ENCODE results near the gene ERN1. TPM values are rescaled to one million over a fixed set of nuclear protein-coding genes. Genes with fewer than 3 reads are reported as not detected.

Gene ERN1
- total and polyA plus RNA-seq, 2 of the 8 experiments (the other 6 are each of a cell fraction or from before 2014, with no cell fraction given): 1.8 to 3.9 TPM

GRCh38 chr17:64154313-64154695 lies 24.4 kb upstream of the ERN1 start:
- no peak overlapping the region for H3K23ac ChIP-seq (ENCODE audit: insufficient read length)
- H3K56ac ChIP-seq (replicated peaks; ENCODE audit: insufficient read length, low read depth, low read length): no peak overlapping the region
- WGBS, 2 experiments (ENCODE audit: extremely low coverage in 1 of 2, insufficient coverage in 1 of 2, insufficient read length in 1 of 2, insufficient replicate concordance in 2 of 2, low coverage in 1 of 2, low lambda C conversion rate in 2 of 2, missing lambda C conversion rate in 1 of 2): 87% methylated on average over 4 of the region's 4 CpGs; no CpG with 5 or more reads in 1 of the 2 experiments
- H3K4ac ChIP-seq (replicated peaks; ENCODE audit: insufficient read length, low read depth, low read length): no peak overlapping the region
- H4K91ac ChIP-seq (replicated peaks; ENCODE audit: insufficient read length, low read length): no peak overlapping the region
- FAIRE-seq (no peak), DNase-seq (ENCODE audit: low read depth in 1 of 2, low spot score in 2 of 2) (no peak)
- H3K4me2 ChIP-seq (ENCODE audit: insufficient read depth in 1 of 2, low read depth in 2 of 2, low read length in 2 of 2): no peak overlapping the region
- H3K79me2 ChIP-seq (ENCODE audit: control insufficient read depth in 1 of 2, insufficient read depth in 2 of 2, low read length in 2 of 2): no peaks in the 10 kb centered on the region
- H3K9me3 ChIP-seq (ENCODE audit: insufficient read depth in 2 of 2, low read depth in 1 of 2, low read length in 1 of 2): no peaks in the 10 kb centered on the region
- H3K23me2 ChIP-seq (ENCODE audit: low read depth, low read length): no peaks in the 10 kb centered on the region; the same call in 1 of the 2 replicates
- H2BK20ac ChIP-seq (ENCODE audit: low read length): no peak overlapping the region
- no peaks in the 10 kb centered on the region for H3K27me3 ChIP-seq (replicated peaks in 1 of 4; ENCODE audit: control insufficient read depth in 3 of 4, extremely low read depth in 1 of 4, insufficient read depth in 3 of 4, low read length in 3 of 4)
- H3K36me3 ChIP-seq (ENCODE audit: control insufficient read depth in 2 of 4, insufficient read depth in 4 of 4, low read length in 3 of 4): peaks cover 0 to 5% (median 1%) of the 10 kb centered on the region in 4 experiments; a peak in 5 of 8 replicates
- H3K14ac ChIP-seq (ENCODE audit: insufficient read length): no peak overlapping the region
- H3K79me1 ChIP-seq (ENCODE audit: low read depth, low read length): no peaks in the 10 kb centered on the region
- H2AFZ ChIP-seq (ENCODE audit: low read length): no peak overlapping the region
- H3K18ac ChIP-seq (ENCODE audit: extremely low read depth, low read length): no peak overlapping the region
- POLR2A ChIA-PET (ENCODE audit: partially characterized antibody): interaction anchor here (0.9 to 16.8 kb wide), 4 partner anchors 8 to 100 kb away, joined by 3 to 193 read pairs (median 3); no protein-coding TSS in a partner anchor
- H3K4me1 ChIP-seq (replicated peaks in 1 of 4; ENCODE audit: control insufficient read depth in 3 of 4, insufficient read depth in 4 of 4, low read length in 3 of 4): peaks cover 0 to 6% (median 2%) of the 10 kb centered on the region in 4 experiments; a peak in 3 of 7 replicates
- H2BK12ac ChIP-seq (ENCODE audit: low read depth, low read length): no peak overlapping the region
- CTCF ChIA-PET (ENCODE audit: partially characterized antibody): interaction anchor here (0.6 to 1.5 kb wide), 6 partner anchors 15 to 1434 kb away, joined by 3 to 5 read pairs (median 3); no protein-coding TSS in a partner anchor
- no peak overlapping the region for H4K5ac ChIP-seq (ENCODE audit: insufficient read length, low read depth, low read length)
- no peaks in the 10 kb centered on the region for H4K20me1 ChIP-seq (replicated peaks in 1 of 2; ENCODE audit: control insufficient read depth in 1 of 2, insufficient read depth in 2 of 2, low read length in 2 of 2)
- H2AK5ac ChIP-seq (ENCODE audit: low read depth, low read length): no peak overlapping the region
- H3K27ac ChIP-seq (ENCODE audit: low read depth, low read length): no peak overlapping the region
- H2BK5ac ChIP-seq (ENCODE audit: low read depth, low read length): no peak overlapping the region
- no peak overlapping the region for H2BK120ac ChIP-seq (replicated peaks; ENCODE audit: low read depth, low read length)
- H3K4me3 ChIP-seq (ENCODE audit: extremely low read depth in 1 of 4, insufficient read depth in 2 of 4, low read depth in 3 of 4, low read length in 4 of 4): no peak overlapping the region
- no peak overlapping the region for H3K9ac ChIP-seq (replicated peaks in 1 of 4; ENCODE audit: extremely low read depth in 1 of 4, low read depth in 3 of 4, low read length in 3 of 4)
- no peak overlapping the region for H2BK15ac ChIP-seq (ENCODE audit: low read length)
- no peak overlapping the region for H4K8ac ChIP-seq (ENCODE audit: extremely low read depth, insufficient read depth, low read length)
- TF ChIP-seq RFX5 (IDR thresholded peaks at IDR 0.05; ENCODE audit: borderline replicate concordance, low read depth, low read length) (no peak), KDM5A (IDR thresholded peaks at IDR 0.05; ENCODE audit: low read length) (no peak), ATF2 (IDR thresholded peaks at IDR 0.05; ENCODE audit: low read length) (no peak), CBX8 (IDR thresholded peaks at IDR 0.05; ENCODE audit: borderline replicate concordance, low read depth, low read length) (no peak), EP300 (IDR thresholded peaks at IDR 0.05; ENCODE audit: borderline replicate concordance in 1 of 2, low read depth in 2 of 2, low read length in 2 of 2) (no peak), SIN3A (conservative IDR thresholded peaks at IDR 0.05 in 1 of 2, IDR thresholded peaks at IDR 0.05 in 1 of 2; ENCODE audit: low read depth in 1 of 2, low read length in 2 of 2) (no peak), NRF1 (IDR thresholded peaks at IDR 0.05; ENCODE audit: low read depth, low read length) (no peak), ATF3 (IDR thresholded peaks at IDR 0.05; ENCODE audit: insufficient read depth, low read depth, low read length) (no peak), CBX5 (IDR thresholded peaks at IDR 0.05; ENCODE audit: low read depth, low read length) (no peak), TAF7 (optimal IDR thresholded peaks at IDR 0.05; ENCODE audit: borderline replicate concordance, low read depth, low read length) (no peak), HDAC6 (IDR thresholded peaks at IDR 0.05; ENCODE audit: low read depth, low read length) (no peak)
